Tibial nerve (tissue), 4 donors: ENCODE measurements around the gene BCAS3.

Experiments
- CTCF ChIP-seq, 5 experiments: fragments of 200-600 bp in 3 of 5; fragments of 450-650 bp in 2 of 5; sonication (generic) in 3 of 5; IDR thresholded peaks; one replicate each; pipeline ENCODE4 v1.5.1; 2016 to 2019; ENCODE audit warnings: antibody characterized with exemption in 5 of 5, mild to moderate bottlenecking in 3 of 5, moderate library complexity in 2 of 5
- EP300 ChIP-seq, 2 donors: sonication (generic); formaldehyde crosslinking; IDR thresholded peaks; one replicate each; pipeline ENCODE4 v1.6.1; 2017; ENCODE audit warnings: antibody characterized with exemption in 2 of 2, mild to moderate bottlenecking in 1 of 2

GRCh38 chr17:61364463-61364846, 686.8 kb downstream of the BCAS3 start:
- TF ChIP-seq CTCF (IDR thresholded peaks at IDR 0.05), result no peak
- no peak for TF ChIP-seq EP300 (IDR thresholded peaks at IDR 0.05)
